ENCODE results near the gene ADAMTSL2.

ADAMTSL2 gene

GRCh38 chr9:133518706-133519449 lies 15.6 kb upstream of the ADAMTSL2 start:
- no peak for DNase-seq

GRCh38 chr9:133519693-133520092 lies 14.8 kb upstream of the ADAMTSL2 start:
- no peak for DNase-seq

GRCh38 chr9:133520121-133520835 lies 14.2 kb upstream of the ADAMTSL2 start:
- DNase-seq: no peak

GRCh38 chr9:133521122-133522072 lies 13.1 kb upstream of the ADAMTSL2 start:
- no peak for DNase-seq

- DNase-seq: no peak
Measured at GRCh38 chr9:133522073-133522910, 12.2 kb upstream of the ADAMTSL2 start.

- DNase-seq: no peak
Measured at GRCh38 chr9:133523106-133523505, 11.4 kb upstream of the ADAMTSL2 start.

GRCh38 chr9:133524146-133524545 lies 10.4 kb upstream of the ADAMTSL2 start:
- DNase-seq: no peak

GRCh38 chr9:133524679-133525228 lies 9.8 kb upstream of the ADAMTSL2 start, which contains the start of gene MYMK:
TSS of gene MYMK (minus strand) at chr9:133524959. CDS start at chr9:133524844, 115 bp downstream.
- DNase-seq: no peak

- DNase-seq: no peak
Measured at GRCh38 chr9:133525677-133526076, 8.8 kb upstream of the ADAMTSL2 start.

- no peak for DNase-seq
Measured at GRCh38 chr9:133526721-133527321, 7.7 kb upstream of the ADAMTSL2 start.

- no peak for DNase-seq
Measured at GRCh38 chr9:133527444-133527920, 7.0 kb upstream of the ADAMTSL2 start.

- DNase-seq: no peak
Measured at GRCh38 chr9:133528001-133528875, 6.3 kb upstream of the ADAMTSL2 start.

- DNase-seq: no peak
Measured at GRCh38 chr9:133528876-133529241, 5.6 kb upstream of the ADAMTSL2 start.

GRCh38 chr9:133529457-133529856 lies 5.0 kb upstream of the ADAMTSL2 start:
- DNase-seq: no peak

GRCh38 chr9:133529874-133530273 lies 4.6 kb upstream of the ADAMTSL2 start:
- DNase-seq: no peak

GRCh38 chr9:133531293-133531692 lies 3.2 kb upstream of the ADAMTSL2 start:
- no peak for DNase-seq

- DNase-seq: peak; percentile 47
Measured at GRCh38 chr9:133532937-133533668, 1.4 kb upstream of the ADAMTSL2 start.

- no peak for DNase-seq
Measured at GRCh38 chr9:133533857-133534256, 647 bp upstream of the ADAMTSL2 start.

- no peak for DNase-seq
Measured at GRCh38 chr9:133535306-133535877, 888 bp downstream of the ADAMTSL2 start.
